ENCODE results near the gene ZFP57.

Gene ZFP57

DNA sequence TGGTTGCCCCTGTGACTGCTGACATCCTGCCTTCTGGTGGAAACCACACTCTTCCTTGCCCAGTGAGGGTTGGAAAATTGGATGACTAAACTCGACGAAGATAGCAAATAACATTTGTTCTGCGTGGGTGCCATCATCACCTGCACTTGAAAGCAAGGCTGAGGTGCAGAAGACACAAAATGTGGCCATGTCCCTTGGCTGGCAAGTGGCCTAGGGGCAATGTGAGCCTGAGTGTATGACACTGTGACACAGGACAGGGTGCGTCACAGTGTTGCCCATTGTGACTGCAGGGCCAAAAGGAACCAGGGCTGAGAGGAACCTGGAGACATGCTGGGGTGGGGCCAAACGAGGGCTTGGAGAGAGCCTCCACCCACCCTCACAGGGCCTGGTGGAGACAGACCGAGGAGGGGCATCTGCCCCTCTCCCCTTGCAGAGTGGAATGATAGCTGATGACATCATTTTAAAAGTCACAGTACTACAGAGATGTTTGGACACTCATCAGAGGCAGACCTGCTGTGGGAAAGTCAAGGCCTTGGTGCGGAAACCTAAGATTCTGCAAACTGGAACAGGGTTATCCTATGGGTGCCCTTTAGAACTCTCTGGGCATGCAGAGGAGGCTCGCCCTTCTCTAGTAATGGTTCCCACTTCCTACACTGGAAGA is 29.5 kb upstream of the ZFP57 start:
- H3K4me3 ChIP-seq (ENCODE audit: low read depth, low read length) = no peak overlapping the region
- TF ChIP-seq, protein P1, sequence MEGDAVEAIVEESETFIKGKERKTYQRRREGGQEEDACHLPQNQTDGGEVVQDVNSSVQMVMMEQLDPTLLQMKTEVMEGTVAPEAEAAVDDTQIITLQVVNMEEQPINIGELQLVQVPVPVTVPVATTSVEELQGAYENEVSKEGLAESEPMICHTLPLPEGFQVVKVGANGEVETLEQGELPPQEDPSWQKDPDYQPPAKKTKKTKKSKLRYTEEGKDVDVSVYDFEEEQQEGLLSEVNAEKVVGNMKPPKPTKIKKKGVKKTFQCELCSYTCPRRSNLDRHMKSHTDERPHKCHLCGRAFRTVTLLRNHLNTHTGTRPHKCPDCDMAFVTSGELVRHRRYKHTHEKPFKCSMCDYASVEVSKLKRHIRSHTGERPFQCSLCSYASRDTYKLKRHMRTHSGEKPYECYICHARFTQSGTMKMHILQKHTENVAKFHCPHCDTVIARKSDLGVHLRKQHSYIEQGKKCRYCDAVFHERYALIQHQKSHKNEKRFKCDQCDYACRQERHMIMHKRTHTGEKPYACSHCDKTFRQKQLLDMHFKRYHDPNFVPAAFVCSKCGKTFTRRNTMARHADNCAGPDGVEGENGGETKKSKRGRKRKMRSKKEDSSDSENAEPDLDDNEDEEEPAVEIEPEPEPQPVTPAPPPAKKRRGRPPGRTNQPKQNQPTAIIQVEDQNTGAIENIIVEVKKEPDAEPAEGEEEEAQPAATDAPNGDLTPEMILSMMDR (IDR thresholded peaks at IDR 0.05; ENCODE audit: insufficient read depth, low read depth, low read length, missing control alignments) = no peak
- DNase-seq (ENCODE audit: low read depth) = no peak

DNA sequence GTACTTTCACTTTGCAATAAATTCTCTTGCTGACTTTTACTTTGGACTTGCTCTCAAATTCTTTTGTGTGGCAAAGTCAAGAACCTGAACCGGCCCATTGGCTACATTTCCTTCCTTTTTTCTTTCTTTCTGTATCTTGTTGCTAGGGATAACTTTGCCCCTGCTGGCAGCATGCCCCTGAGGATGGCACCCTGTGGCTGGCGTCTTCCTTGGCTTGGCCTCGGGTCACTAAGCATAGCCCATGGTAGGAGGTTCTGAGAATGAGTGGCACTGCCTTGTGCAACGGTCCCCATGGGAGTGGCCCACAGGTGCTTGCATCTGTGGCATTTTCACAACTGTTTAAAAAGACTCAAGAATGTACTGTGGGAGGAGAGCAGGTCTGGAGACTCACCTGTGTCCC is 28.2 kb upstream of the ZFP57 start:
- H3K4me3 ChIP-seq (ENCODE audit: low read depth, low read length) = no peak overlapping the region
- no peak for DNase-seq (ENCODE audit: low read depth)

DNA sequence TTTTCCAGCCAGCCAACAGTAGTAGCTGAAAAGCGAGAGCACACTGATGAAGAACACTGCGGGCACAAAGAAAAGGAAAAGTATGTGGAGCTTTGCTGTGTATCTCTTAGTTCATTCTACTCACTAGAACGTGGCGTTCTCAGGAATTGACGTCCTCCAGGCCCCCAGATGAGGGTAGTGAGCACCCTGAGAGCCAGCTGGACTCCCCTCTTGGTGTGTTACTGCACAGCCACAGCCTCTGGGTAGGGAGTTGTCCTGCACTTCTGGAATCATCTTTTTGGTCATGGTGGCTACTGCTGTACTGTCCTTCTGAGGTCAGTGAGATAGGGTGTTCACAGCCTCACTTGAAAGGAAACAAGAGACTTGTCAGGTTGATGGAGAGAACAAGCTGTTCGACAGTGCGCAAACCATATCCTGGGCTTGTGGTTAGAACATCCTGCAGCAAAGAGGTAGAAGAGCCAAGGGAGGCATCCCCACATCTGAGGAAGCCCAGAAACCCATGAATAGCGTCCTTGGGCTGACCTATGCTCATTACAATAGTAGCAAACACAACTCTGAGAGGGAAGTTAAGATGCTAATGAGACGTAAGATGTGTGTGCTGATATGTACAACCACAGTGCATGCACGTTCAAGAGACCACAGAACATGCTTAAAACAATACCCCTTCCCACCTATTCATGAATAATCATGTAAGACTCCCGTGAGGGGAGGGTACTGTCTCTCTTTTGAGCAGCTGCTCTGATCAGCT is 27.7 kb upstream of the ZFP57 start:
- TF ChIP-seq, protein P1 (IDR thresholded peaks at IDR 0.05; ENCODE audit: insufficient read depth, low read depth, low read length, missing control alignments) = no peak
- peak; percentile 78 for DNase-seq (ENCODE audit: low read depth)
- H3K4me3 ChIP-seq (ENCODE audit: low read depth, low read length) = no peak overlapping the region

More for the DNA sequence above, 28.2 kb upstream of the ZFP57 start:
- TF ChIP-seq, protein P1 (IDR thresholded peaks at IDR 0.05; ENCODE audit: insufficient read depth, low read depth, low read length, missing control alignments) = no peak

DNA sequence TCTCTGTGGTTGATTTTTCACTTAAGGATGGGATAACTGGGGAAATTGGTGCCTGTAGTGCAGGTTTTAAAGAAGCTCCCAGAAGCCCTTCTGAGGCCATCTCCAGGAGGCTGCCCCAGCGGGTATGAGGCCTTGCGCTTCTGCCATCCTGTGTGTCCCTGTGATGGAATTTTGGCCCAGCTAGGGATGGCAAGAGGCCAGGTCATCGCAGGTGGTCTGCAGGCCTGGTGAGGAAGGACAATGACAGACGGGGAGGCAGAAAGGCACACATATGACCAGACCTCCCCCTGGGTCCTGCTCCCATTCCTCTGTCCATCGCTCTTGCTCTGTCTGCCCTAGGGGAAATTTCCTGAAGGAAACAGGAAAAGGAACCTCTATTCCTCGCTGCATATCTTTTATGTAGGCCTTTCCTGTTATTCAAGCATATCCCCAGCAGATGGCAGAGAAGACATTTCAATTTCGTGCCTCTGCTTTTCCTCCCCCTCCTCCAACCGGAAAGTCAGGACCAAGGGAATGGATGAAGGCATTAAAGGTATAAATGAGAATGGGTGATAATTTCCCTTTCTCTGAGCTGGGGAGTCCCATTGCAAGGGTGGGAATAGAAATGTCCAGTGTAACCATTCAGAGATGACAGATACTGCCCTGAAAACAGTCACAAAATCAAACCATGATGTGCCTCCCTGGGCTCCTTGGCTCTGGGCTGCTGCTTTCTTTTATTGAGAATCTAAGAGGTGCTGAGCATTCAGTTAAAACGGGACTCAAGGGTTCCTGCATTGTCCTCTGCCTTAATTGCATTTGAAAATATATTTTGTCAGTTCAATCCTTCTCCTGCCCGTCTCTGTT is 24.7 kb upstream of the ZFP57 start:
- no peak for DNase-seq (ENCODE audit: low read depth)
- TF ChIP-seq, protein P1 (IDR thresholded peaks at IDR 0.05; ENCODE audit: insufficient read depth, low read depth, low read length, missing control alignments) = peak; percentile 53
- no peak overlapping the region for H3K4me3 ChIP-seq (ENCODE audit: low read depth, low read length)

DNA sequence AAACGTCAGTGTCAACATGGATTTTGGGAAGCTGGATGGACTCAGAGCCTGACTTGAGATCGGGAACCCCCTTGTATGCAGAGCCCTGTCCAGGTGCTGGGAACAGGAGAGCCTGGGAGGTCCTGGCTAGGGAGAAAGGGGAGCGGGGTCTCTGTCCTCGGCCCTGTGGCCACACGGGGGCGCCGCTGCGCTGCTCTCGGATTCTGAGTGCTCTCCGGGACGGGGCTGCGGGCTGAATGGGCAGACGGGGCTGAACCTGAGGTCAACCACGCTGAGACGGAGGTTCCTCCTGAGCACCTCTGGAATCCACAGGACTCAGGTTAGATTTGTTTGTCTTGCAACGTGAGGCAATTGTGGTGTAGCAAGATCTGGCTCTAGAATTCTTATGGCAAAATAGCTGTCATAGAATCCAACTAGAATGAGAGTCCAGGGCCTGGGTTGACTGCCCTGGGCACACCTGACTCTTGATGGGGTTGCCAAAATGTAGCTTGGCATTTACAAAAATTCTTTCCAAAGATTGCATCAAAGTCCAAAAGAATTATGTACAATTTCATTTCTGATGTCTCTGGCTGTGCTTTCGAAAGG is 21.7 kb upstream of the ZFP57 start:
- DNase-seq (ENCODE audit: low read depth) = peak; percentile 45
- TF ChIP-seq, protein P1 (IDR thresholded peaks at IDR 0.05; ENCODE audit: insufficient read depth, low read depth, low read length, missing control alignments) = peak; percentile 59
- H3K4me3 ChIP-seq (ENCODE audit: low read depth, low read length) = no peak overlapping the region
